Tibial nerve (tissue), 4 donors: Measurements from ENCODE around the gene STK17B.

ENCODE experiments used
- EP300 ChIP-seq, 2 donors: sonication (generic); formaldehyde crosslinking; IDR thresholded peaks; one replicate each; pipeline ENCODE4 v1.6.1; 2017; ENCODE audit warnings: antibody characterized with exemption in 2 of 2, mild to moderate bottlenecking in 1 of 2
- POLR2A ChIP-seq, 2 donors: fragments of 450-650 bp; IDR thresholded peaks; one replicate each; pipeline ENCODE4 v1.6.1; 2017; ENCODE audit warnings: antibody characterized with exemption in 2 of 2, mild to moderate bottlenecking in 2 of 2, moderate library complexity in 2 of 2
- TF ChIP-seq, protein P1 (sequence below), 5 experiments: fragments of 200-600 bp in 3 of 5; fragments of 450-650 bp in 2 of 5; sonication (generic) in 3 of 5; IDR thresholded peaks; one replicate each; pipeline ENCODE4 v1.5.1; 2016 to 2019; ENCODE audit warnings: antibody characterized with exemption in 5 of 5, mild to moderate bottlenecking in 3 of 5, moderate library complexity in 2 of 5

DNA sequence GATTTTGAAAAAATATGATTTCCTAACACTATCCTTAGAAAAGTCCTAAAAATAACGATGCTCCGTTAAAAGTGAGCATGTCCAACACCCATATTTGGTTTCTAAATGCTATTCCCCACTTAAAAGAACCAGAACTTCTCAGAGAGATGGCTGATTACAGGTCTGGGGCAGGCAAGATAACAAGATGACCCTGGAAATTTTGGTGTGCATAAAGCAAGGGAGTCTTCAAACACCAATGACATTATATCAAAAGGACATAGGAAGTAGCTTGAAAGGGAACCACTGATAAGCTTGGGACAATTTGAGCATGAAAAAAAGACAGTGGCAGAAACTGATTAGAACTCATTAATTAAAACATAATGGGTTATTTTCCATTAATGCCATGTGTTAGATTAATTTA lies 17.9 kb downstream of the STK17B start:
- TF ChIP-seq, protein P1, sequence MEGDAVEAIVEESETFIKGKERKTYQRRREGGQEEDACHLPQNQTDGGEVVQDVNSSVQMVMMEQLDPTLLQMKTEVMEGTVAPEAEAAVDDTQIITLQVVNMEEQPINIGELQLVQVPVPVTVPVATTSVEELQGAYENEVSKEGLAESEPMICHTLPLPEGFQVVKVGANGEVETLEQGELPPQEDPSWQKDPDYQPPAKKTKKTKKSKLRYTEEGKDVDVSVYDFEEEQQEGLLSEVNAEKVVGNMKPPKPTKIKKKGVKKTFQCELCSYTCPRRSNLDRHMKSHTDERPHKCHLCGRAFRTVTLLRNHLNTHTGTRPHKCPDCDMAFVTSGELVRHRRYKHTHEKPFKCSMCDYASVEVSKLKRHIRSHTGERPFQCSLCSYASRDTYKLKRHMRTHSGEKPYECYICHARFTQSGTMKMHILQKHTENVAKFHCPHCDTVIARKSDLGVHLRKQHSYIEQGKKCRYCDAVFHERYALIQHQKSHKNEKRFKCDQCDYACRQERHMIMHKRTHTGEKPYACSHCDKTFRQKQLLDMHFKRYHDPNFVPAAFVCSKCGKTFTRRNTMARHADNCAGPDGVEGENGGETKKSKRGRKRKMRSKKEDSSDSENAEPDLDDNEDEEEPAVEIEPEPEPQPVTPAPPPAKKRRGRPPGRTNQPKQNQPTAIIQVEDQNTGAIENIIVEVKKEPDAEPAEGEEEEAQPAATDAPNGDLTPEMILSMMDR (IDR thresholded peaks at IDR 0.05): no peak
- TF ChIP-seq POLR2A (IDR thresholded peaks at IDR 0.05): no peak
- TF ChIP-seq EP300 (IDR thresholded peaks at IDR 0.05): no peak
